ENCODE data around the gene CREB5.

CREB5 gene

DNA sequence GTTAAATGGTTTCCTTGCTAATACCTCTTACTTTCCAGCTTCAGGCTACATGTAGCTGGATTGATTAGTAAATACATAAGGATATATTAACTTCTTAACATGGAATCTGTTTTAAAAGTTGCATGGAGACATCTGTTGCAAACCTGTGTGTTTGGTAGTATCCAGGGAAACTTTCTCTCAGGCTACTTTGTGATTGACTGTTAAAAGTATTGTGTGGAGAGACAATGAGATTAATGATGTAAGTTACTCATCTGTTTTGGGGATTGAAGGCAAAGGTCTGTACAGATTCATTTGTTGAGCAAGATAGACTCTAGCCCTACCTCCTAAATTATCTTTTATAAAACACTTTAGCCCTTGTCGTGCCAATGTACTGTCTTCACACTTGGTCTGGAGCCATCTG is 6.6 kb downstream of the CREB5 start:
- Histone ChIP-seq H3K9me3 (ENCODE audit: control insufficient read depth, insufficient read depth, low read depth, low read length) (no peaks in the 10 kb centered on the region), H3K27ac (ENCODE audit: low read depth, low read length) (no peak overlapping the region), H3K36me3 (ENCODE audit: control insufficient read depth, insufficient read depth, low read length) (no peaks in the 10 kb centered on the region), H3K4me1 (ENCODE audit: control insufficient read depth, insufficient read depth, low read length) (peaks cover 3% of the 10 kb centered on the region; the same call in 1 of the 2 replicates), H3K27me3 (ENCODE audit: control insufficient read depth, insufficient read depth, low read length) (no peaks in the 10 kb centered on the region), H3K9ac (ENCODE audit: low read length) (no peak overlapping the region), H3K4me3 (ENCODE audit: low read depth, low read length) (no peak overlapping the region)

DNA sequence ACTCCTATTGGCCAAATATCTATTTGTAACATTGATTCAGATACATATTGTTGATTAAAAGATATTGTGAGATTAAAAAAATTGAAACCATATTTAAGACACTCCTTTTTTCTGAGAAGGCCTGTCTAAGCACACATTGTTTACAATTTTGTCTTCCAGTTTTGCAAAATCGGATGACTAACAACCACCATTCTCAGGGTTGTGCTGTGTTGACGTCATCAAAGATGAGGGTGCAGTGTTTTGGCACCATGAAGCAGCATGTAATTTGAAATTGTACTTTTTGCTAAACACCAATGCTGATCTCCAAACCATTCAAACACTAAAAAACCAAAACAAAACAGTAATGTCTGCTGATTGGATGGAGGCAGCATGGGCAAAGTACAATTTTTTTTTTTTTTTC is 7.4 kb downstream of the CREB5 start:
- Histone ChIP-seq H3K4me1 (ENCODE audit: control insufficient read depth, insufficient read depth, low read length) (peaks cover 3% of the 10 kb centered on the region; the same call in 1 of the 2 replicates), H3K4me3 (ENCODE audit: low read depth, low read length) (no peak overlapping the region), H3K27ac (ENCODE audit: low read depth, low read length) (no peak overlapping the region), H3K9ac (ENCODE audit: low read length) (no peak overlapping the region), H3K36me3 (ENCODE audit: control insufficient read depth, insufficient read depth, low read length) (no peaks in the 10 kb centered on the region), H3K27me3 (ENCODE audit: control insufficient read depth, insufficient read depth, low read length) (no peaks in the 10 kb centered on the region), H3K9me3 (ENCODE audit: control insufficient read depth, insufficient read depth, low read depth, low read length) (no peaks in the 10 kb centered on the region)

DNA sequence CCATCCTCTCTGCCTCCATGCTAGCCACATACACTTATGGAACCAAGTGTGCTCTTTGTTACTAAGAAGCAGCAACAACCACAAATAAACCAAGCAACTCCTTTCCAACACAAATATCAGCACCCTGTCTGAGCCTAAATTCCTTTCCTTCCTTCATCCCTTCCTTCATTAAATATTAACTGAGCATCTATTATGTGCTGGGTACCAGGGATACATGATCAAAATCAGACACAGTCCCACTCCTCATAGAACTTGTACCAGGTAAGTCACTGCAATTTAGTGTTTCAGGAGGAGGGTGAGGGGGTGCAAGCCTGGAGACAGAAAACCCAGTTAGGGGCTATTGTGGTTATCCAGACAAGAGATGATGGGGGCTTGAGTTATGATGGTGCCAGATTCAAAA is 10.8 kb downstream of the CREB5 start:
- Histone ChIP-seq H3K36me3 (ENCODE audit: control insufficient read depth, insufficient read depth, low read length) (no peaks in the 10 kb centered on the region), H3K4me3 (ENCODE audit: low read depth, low read length) (no peak overlapping the region), H3K9me3 (ENCODE audit: control insufficient read depth, insufficient read depth, low read depth, low read length) (no peaks in the 10 kb centered on the region), H3K27ac (ENCODE audit: low read depth, low read length) (no peak overlapping the region), H3K9ac (ENCODE audit: low read length) (no peak overlapping the region), H3K27me3 (ENCODE audit: control insufficient read depth, insufficient read depth, low read length) (no peaks in the 10 kb centered on the region), H3K4me1 (ENCODE audit: control insufficient read depth, insufficient read depth, low read length) (peaks cover 3% of the 10 kb centered on the region; the same call in 1 of the 2 replicates)

DNA sequence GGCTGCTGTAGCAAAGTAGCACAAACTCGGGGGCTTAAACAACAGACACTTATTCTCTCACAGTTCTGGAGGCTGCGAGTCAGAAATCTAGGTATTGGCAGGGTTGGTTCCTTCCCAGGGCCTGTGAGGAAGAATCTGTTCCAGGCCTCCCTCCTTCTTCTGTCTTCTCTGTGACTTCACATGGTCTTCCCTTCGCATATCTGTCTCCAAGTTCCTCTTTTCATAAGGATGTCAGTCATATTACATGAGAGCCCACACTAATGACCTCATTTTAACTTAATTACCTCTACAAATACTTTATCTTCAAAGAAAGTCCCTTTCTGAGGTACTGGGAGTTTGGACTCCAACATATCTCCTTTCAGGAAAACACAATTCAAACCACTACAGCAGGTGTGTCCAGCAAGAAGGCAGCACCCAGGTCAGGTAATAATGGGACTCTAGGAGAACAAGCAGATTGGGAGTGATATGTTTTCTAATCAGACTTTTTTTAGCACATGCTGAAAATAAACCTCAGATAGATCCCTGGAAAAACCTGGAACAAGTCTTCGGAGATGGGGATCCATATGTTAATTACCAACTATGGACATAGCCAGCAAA is 11.7 kb downstream of the CREB5 start:
- Histone ChIP-seq H3K4me3 (ENCODE audit: low read depth, low read length) (no peak overlapping the region), H3K27me3 (ENCODE audit: control insufficient read depth, insufficient read depth, low read length) (no peaks in the 10 kb centered on the region), H3K36me3 (ENCODE audit: control insufficient read depth, insufficient read depth, low read length) (no peaks in the 10 kb centered on the region), H3K4me1 (ENCODE audit: control insufficient read depth, insufficient read depth, low read length) (peaks cover 1% of the 10 kb centered on the region; the same call in 1 of the 2 replicates), H3K9me3 (ENCODE audit: control insufficient read depth, insufficient read depth, low read depth, low read length) (no peaks in the 10 kb centered on the region), H3K9ac (ENCODE audit: low read length) (no peak overlapping the region), H3K27ac (ENCODE audit: low read depth, low read length) (no peak overlapping the region)

DNA sequence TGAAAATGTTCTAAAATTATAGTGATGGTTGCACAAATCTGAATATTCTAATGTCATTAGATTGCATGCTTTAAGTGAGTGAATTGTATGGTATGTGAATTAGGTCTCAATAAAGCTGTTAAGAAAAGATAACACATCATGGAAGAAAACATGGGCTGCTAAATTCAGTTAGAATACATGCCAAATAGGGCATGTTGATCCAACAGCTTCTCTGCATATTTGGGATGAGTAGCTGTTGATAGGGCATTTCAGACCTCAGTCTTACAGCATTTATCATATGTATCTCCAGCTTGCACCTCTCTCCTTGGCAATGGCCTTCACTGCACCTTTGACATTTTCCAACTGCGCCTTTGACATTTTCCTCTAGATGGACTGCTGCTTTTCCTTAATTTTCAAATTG is 13.2 kb downstream of the CREB5 start:
- no peaks in the 10 kb centered on the region for H3K27me3 ChIP-seq (ENCODE audit: control insufficient read depth, insufficient read depth, low read length)
- no peaks in the 10 kb centered on the region for H3K9me3 ChIP-seq (ENCODE audit: control insufficient read depth, insufficient read depth, low read depth, low read length)
- no peak overlapping the region for H3K9ac ChIP-seq (ENCODE audit: low read length)
- H3K4me3 ChIP-seq (ENCODE audit: low read depth, low read length), result no peak overlapping the region
- H3K36me3 ChIP-seq (ENCODE audit: control insufficient read depth, insufficient read depth, low read length), result no peaks in the 10 kb centered on the region
- peaks cover 12% of the 10 kb centered on the region; the same call in 1 of the 2 replicates for H3K4me1 ChIP-seq (ENCODE audit: control insufficient read depth, insufficient read depth, low read length)
- H3K27ac ChIP-seq (ENCODE audit: low read depth, low read length), result no peak overlapping the region

DNA sequence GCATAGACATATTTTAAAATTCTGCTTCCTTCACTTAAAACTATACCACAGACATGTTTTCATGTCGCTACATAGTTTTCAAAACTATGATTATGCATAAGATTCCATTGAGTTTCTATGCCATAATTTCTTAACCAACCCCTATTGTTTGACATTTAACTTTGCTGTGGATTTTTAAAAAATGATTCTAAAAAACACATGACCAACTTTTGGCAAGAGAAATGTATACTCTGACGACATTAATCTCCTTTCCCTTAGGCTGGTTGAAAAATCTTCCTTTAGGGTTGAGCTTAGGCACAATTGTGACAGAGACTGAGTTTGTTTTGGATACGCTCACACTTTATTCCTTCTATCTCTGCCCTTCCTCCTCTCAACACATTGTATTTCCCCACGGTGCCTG is 14.9 kb downstream of the CREB5 start:
- H3K4me1 ChIP-seq (ENCODE audit: control insufficient read depth, insufficient read depth, low read length), result peaks cover 16% of the 10 kb centered on the region; the same call in 1 of the 2 replicates
- H3K4me3 ChIP-seq (ENCODE audit: low read depth, low read length), result no peak overlapping the region
- no peak overlapping the region for H3K27ac ChIP-seq (ENCODE audit: low read depth, low read length)
- H3K36me3 ChIP-seq (ENCODE audit: control insufficient read depth, insufficient read depth, low read length), result no peaks in the 10 kb centered on the region
- H3K27me3 ChIP-seq (ENCODE audit: control insufficient read depth, insufficient read depth, low read length), result no peaks in the 10 kb centered on the region
- no peak overlapping the region for H3K9ac ChIP-seq (ENCODE audit: low read length)
- no peaks in the 10 kb centered on the region for H3K9me3 ChIP-seq (ENCODE audit: control insufficient read depth, insufficient read depth, low read depth, low read length)

DNA sequence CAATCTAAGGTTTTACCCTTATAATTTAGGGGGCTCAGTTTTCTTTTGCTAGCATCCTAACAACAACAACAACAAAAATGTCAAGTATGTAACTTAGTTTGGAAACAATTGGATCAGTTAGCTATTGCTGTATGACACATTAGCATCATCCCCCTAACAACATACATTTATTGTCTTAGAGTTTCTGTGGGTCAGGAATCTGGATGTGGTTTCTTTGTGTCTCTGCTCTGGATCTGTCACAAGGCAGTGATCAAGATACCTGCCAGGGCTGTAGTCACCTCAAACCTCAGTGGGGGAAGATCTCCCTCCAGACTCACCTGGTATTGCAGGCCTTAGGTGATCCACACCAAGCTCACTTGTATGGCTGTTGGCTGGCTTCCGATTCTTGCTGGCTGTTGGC is 18.3 kb downstream of the CREB5 start:
- no peak overlapping the region for H3K9ac ChIP-seq (ENCODE audit: low read length)
- peaks cover 33% of the 10 kb centered on the region for H3K4me1 ChIP-seq (ENCODE audit: control insufficient read depth, insufficient read depth, low read length)
- H3K9me3 ChIP-seq (ENCODE audit: control insufficient read depth, insufficient read depth, low read depth, low read length), result no peaks in the 10 kb centered on the region
- H3K27me3 ChIP-seq (ENCODE audit: control insufficient read depth, insufficient read depth, low read length), result no peaks in the 10 kb centered on the region
- H3K27ac ChIP-seq (ENCODE audit: low read depth, low read length), result no peak overlapping the region
- no peak overlapping the region for H3K4me3 ChIP-seq (ENCODE audit: low read depth, low read length)
- no peaks in the 10 kb centered on the region for H3K36me3 ChIP-seq (ENCODE audit: control insufficient read depth, insufficient read depth, low read length)

DNA sequence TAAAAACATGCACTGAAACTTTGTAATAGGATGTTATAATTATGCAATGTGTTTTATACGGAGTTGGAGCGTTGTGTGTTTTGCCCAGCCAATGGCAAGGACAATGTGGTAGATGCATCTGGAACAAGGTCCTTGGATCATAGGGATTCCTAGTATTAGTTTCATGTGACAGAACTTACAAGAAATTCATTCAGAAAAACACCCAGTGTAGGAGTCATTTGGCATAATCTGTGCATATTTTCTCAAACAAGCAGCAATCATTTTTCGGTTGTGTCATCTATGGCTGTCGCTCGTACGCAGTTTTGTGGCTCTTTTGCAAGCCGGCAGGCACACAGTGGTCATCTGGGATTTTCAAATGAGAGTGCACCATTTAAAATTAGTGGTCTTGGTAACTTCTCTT is 19.8 kb downstream of the CREB5 start:
- Histone ChIP-seq H3K4me3 (ENCODE audit: low read depth, low read length) (no peak overlapping the region), H3K9ac (ENCODE audit: low read length) (no peak overlapping the region), H3K9me3 (ENCODE audit: control insufficient read depth, insufficient read depth, low read depth, low read length) (no peaks in the 10 kb centered on the region), H3K27me3 (ENCODE audit: control insufficient read depth, insufficient read depth, low read length) (no peaks in the 10 kb centered on the region), H3K27ac (ENCODE audit: low read depth, low read length) (no peak overlapping the region), H3K36me3 (ENCODE audit: control insufficient read depth, insufficient read depth, low read length) (no peaks in the 10 kb centered on the region), H3K4me1 (ENCODE audit: control insufficient read depth, insufficient read depth, low read length) (peaks cover 33% of the 10 kb centered on the region)

DNA sequence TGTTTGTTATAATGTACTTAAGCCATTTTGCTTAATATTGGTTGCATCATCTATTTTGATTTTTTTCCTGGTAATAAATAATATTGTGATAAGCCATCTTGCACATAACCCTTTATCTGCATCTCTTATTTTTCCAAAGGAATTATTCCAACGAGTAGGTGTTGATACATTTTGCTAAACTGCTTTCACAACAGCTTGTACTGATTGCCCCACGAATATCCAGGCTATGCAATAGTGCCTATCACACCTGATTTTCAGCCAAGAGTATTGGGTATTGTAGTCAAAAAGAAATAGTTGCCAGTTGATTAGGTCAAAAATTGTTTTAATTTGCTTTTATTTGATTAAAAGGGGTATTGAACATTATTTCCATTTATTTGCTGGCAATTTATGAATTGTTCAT is 20.7 kb downstream of the CREB5 start:
- no peak overlapping the region for H3K9ac ChIP-seq (ENCODE audit: low read length)
- H3K36me3 ChIP-seq (ENCODE audit: control insufficient read depth, insufficient read depth, low read length), result no peaks in the 10 kb centered on the region
- peaks cover 37% of the 10 kb centered on the region for H3K4me1 ChIP-seq (ENCODE audit: control insufficient read depth, insufficient read depth, low read length)
- H3K4me3 ChIP-seq (ENCODE audit: low read depth, low read length), result no peak overlapping the region
- peak overlapping the region; percentile 19; the same call in 1 of the 2 replicates for H3K27ac ChIP-seq (ENCODE audit: low read depth, low read length)
- no peaks in the 10 kb centered on the region for H3K27me3 ChIP-seq (ENCODE audit: control insufficient read depth, insufficient read depth, low read length)
- H3K9me3 ChIP-seq (ENCODE audit: control insufficient read depth, insufficient read depth, low read depth, low read length), result no peaks in the 10 kb centered on the region

DNA sequence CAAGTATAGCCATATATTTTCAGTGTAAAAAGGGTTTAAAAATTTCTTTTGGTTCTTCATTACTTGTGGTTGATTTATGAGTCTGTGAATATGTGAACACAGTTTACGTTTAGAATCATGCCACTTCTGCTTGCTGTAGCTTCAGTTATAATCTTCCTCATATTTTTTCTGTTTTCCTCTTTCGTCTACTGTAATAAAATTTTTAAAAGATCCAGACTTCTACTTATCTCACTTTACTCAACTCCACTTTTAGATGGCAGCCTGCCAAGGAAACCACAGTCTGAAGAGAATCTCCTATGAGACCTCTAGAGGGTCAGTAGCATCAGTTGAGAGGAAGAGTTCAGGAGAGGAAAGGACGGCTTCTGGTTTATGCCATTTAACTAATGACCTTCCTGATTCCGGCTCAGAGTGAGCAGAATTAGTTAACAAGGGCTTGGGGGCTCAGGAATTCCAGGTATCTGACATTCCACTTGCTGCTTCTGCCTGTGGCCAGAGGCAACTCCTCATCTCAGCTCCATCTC is 21.4 kb downstream of the CREB5 start:
- H3K9me3 ChIP-seq (ENCODE audit: control insufficient read depth, insufficient read depth, low read depth, low read length), result no peaks in the 10 kb centered on the region
- no peaks in the 10 kb centered on the region for H3K36me3 ChIP-seq (ENCODE audit: control insufficient read depth, insufficient read depth, low read length)
- 0 out of 2 replicates have a peak overlapping the region, but pooled peaks have one; percentile 19 for H3K27ac ChIP-seq (ENCODE audit: low read depth, low read length)
- H3K4me3 ChIP-seq (ENCODE audit: low read depth, low read length), result no peak overlapping the region
- H3K4me1 ChIP-seq (ENCODE audit: control insufficient read depth, insufficient read depth, low read length), result peaks cover 39% of the 10 kb centered on the region
- no peak overlapping the region for H3K9ac ChIP-seq (ENCODE audit: low read length)
- H3K27me3 ChIP-seq (ENCODE audit: control insufficient read depth, insufficient read depth, low read length), result no peaks in the 10 kb centered on the region

DNA sequence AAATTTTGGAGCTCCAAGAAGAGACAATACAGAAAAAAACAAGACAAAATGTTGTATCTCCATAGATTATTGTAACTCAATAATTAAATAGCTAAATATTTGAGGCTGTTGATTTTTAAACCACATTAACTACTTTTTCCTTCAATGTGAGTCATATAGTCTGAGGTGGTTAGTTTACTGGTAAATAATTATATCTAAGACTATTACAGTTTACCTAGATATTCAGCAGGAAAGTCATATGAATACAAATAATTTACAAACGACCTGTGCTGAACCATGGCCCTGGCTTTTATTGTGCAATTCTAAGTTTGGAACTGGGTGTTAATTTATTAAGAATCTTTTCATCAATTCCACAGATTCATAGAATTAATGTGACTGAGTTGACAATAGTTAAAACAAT is 22.2 kb downstream of the CREB5 start:
- Histone ChIP-seq H3K27me3 (ENCODE audit: control insufficient read depth, insufficient read depth, low read length) (no peaks in the 10 kb centered on the region), H3K27ac (ENCODE audit: low read depth, low read length) (no peak overlapping the region), H3K4me3 (ENCODE audit: low read depth, low read length) (no peak overlapping the region), H3K36me3 (ENCODE audit: control insufficient read depth, insufficient read depth, low read length) (no peaks in the 10 kb centered on the region), H3K9me3 (ENCODE audit: control insufficient read depth, insufficient read depth, low read depth, low read length) (no peaks in the 10 kb centered on the region), H3K4me1 (ENCODE audit: control insufficient read depth, insufficient read depth, low read length) (peaks cover 37% of the 10 kb centered on the region), H3K9ac (ENCODE audit: low read length) (no peak overlapping the region)

All from HUES6 (cell line).